CD8-positive, alpha-beta memory T cell (primary cell): ENCODE data around the gene TFB2M. TPM values are rescaled to one million over a fixed set of nuclear protein-coding genes. Genes with fewer than 3 reads are reported as not detected.

Source experiments
- CTCF ChIA-PET: fragments of 350-600 bp; sonication (Branson Sonifier 250); formaldehyde crosslinking; loops from one replicate; lab custom pipeline; 2021; ENCODE audit warnings: antibody characterized with exemption; lab: Charles Lee
- POLR2A ChIA-PET: fragments of 350-600 bp; sonication (Branson Sonifier 250); formaldehyde crosslinking; loops from one replicate; lab custom pipeline; 2021; ENCODE audit warnings: antibody characterized with exemption; lab: Charles Lee
- DNase-seq, 5 donors: peaks; one replicate each; pipeline versions ENCODE4 v3.0.0 to v3.0.0-alpha.2; 2020 to 2022; ENCODE audit warnings: mixed read lengths in 1 of 5
- H3K27ac ChIP-seq: one replicate; pipeline ENCODE4 v1.7.0; 2013; ENCODE audit warnings: low read depth, mild to moderate bottlenecking, low read length, moderate library complexity
- H3K27me3 ChIP-seq: 2 replicates; pipeline ENCODE4 v1.7.0; 2013; ENCODE audit warnings: low read length, mild to moderate bottlenecking; ENCODE audit not compliant: insufficient read depth, poor library complexity, severe bottlenecking
- H3K36me3 ChIP-seq: 2 replicates; pipeline ENCODE4 v1.7.0; 2013; ENCODE audit warnings: mild to moderate bottlenecking, low read length, moderate library complexity; ENCODE audit not compliant: insufficient read depth
- H3K4me1 ChIP-seq: 2 replicates; pipeline ENCODE4 v1.7.0; 2013; ENCODE audit warnings: mild to moderate bottlenecking, low read length, moderate library complexity; ENCODE audit not compliant: insufficient read depth
- H3K4me3 ChIP-seq: 2 replicates; pipeline ENCODE4 v1.7.0; 2013; ENCODE audit warnings: mild to moderate bottlenecking, low read length
- H3K9me3 ChIP-seq: 2 replicates; pipeline ENCODE4 v1.7.0; 2013; ENCODE audit warnings: mild to moderate bottlenecking, low read length
- H3K27ac Mint-ChIP-seq, 8 donors: one replicate each; pipeline ENCODE4 v1.8.0; 2020 to 2021; ENCODE audit warnings: mixed read lengths in 8 of 8, mild to moderate bottlenecking in 6 of 8, inconsistent platforms in 3 of 8, moderate library complexity in 3 of 8
- H3K27me3 Mint-ChIP-seq, 2 donors: one replicate each; pipeline ENCODE4 v1.8.0; 2020 to 2021; ENCODE audit warnings: mixed read lengths in 2 of 2, mild to moderate bottlenecking in 1 of 2, moderate library complexity in 1 of 2
- H3K36me3 Mint-ChIP-seq, 3 donors: one replicate each; pipeline ENCODE4 v1.8.0; 2020 to 2021; ENCODE audit warnings: mixed read lengths in 3 of 3, inconsistent platforms in 1 of 3, mild to moderate bottlenecking in 1 of 3
- H3K4me1 Mint-ChIP-seq, 3 donors: one replicate each; pipeline ENCODE4 v1.8.0; 2020 to 2021; ENCODE audit warnings: mixed read lengths in 3 of 3, inconsistent platforms in 1 of 3, mild to moderate bottlenecking in 1 of 3
- H3K4me3 Mint-ChIP-seq, 7 donors: one replicate each; pipeline ENCODE4 v1.8.0; 2020 to 2021; ENCODE audit warnings: mixed read lengths in 7 of 7, mild to moderate bottlenecking in 6 of 7, moderate library complexity in 4 of 7, inconsistent platforms in 2 of 7
- H3K9me3 Mint-ChIP-seq, 5 donors: one replicate each; pipeline ENCODE4 v1.8.0; 2020 to 2022; ENCODE audit warnings: mixed read lengths in 5 of 5, mild to moderate bottlenecking in 3 of 5, moderate library complexity in 2 of 5, inconsistent platforms in 1 of 5
- polyA plus RNA-seq: library from polyadenylated mRNA; unstranded; fragments of 300-500 nt; fragmentation: Illumina TruSeq; gene quantifications from one replicate; pipeline ENCODE4 v1.2.3, GENCODE V29; 2021
- total RNA-seq, 2 experiments: library from RNA; stranded (reverse); gene quantifications; one replicate each; pipeline ENCODE4 v1.2.3, GENCODE V29; 2021

The TFB2M gene
- total and polyA plus RNA-seq, 3 experiments from 2014 or later, result 16.7 to 32.9 (median 31.9) TPM

- H3K27me3 Mint-ChIP-seq, result no peaks in the 10 kb centered on the region
- H3K4me1 ChIP-seq, result no peaks in the 10 kb centered on the region
- no peak overlapping the region for H3K4me3 ChIP-seq
- DNase-seq, result no peak
- ChIA-PET CTCF (interaction anchor here (0.6 to 1.5 kb wide), 2 partner anchors 15 to 203 kb away, joined by 3 to 4 read pairs; partner anchors contain the start of gene SMYD3), POLR2A (no interaction called here)
- H3K27ac Mint-ChIP-seq, result no peak overlapping the region
- no peak overlapping the region for H3K27ac ChIP-seq
- no peaks in the 10 kb centered on the region for H3K36me3 ChIP-seq
- H3K9me3 ChIP-seq, result no peaks in the 10 kb centered on the region
- H3K36me3 Mint-ChIP-seq, result peaks cover 0 to 6% (median 3%) of the 10 kb centered on the region in 3 donors
- H3K27me3 ChIP-seq, result no peaks in the 10 kb centered on the region
- H3K4me3 Mint-ChIP-seq, result no peak overlapping the region
- H3K4me1 Mint-ChIP-seq, result peaks cover 7 to 18% (median 11%) of the 10 kb centered on the region in 3 donors
- no peaks in the 10 kb centered on the region for H3K9me3 Mint-ChIP-seq
These were observed 73.3 kb downstream of the TFB2M start for GRCh38 chr1:246492611-246493245.

- H3K36me3 Mint-ChIP-seq, result peaks cover 0 to 6% (median 3%) of the 10 kb centered on the region in 3 donors
- no peak overlapping the region for H3K4me3 Mint-ChIP-seq
- peaks cover 8 to 21% (median 9%) of the 10 kb centered on the region in 3 donors for H3K4me1 Mint-ChIP-seq
- POLR2A ChIA-PET, result interaction anchor here (0.7 kb wide), 1 partner anchor 189 kb away, joined by 3 read pairs; no protein-coding TSS in a partner anchor
- Histone ChIP-seq H3K4me1 (no peaks in the 10 kb centered on the region), H3K27ac (no peak overlapping the region), H3K27me3 (no peaks in the 10 kb centered on the region), H3K4me3 (no peak overlapping the region), H3K9me3 (no peaks in the 10 kb centered on the region), H3K36me3 (no peaks in the 10 kb centered on the region)
- H3K27ac Mint-ChIP-seq, result no peak overlapping the region
- CTCF ChIA-PET, result interaction anchor here (1.5 kb wide), 1 partner anchor 16 kb away, joined by 4 read pairs; the partner anchor contains the start of gene SMYD3
- H3K27me3 Mint-ChIP-seq, result no peaks in the 10 kb centered on the region
- no peak for DNase-seq
- H3K9me3 Mint-ChIP-seq, result no peaks in the 10 kb centered on the region
These were observed 74.5 kb downstream of the TFB2M start for GRCh38 chr1:246491551-246492053.

Other genes with a start within 250 kb of the TFB2M start
- 10 to 100 TPM; 12.4 to 14.5 TPM for gene SMYD3, start 59.0 kb downstream of the TFB2M start, total RNA-seq
- gene SMYD3, start 59.0 kb downstream of the TFB2M start, polyA plus RNA-seq, result 31.7 TPM
- gene CNST, start 195 bp upstream of the TFB2M start, total RNA-seq, result 10 to 100 TPM; 29.6 to 31.3 TPM
- 39.4 TPM for gene CNST, start 195 bp upstream of the TFB2M start, polyA plus RNA-seq
- gene SCCPDH, start 158.1 kb upstream of the TFB2M start, total RNA-seq, result 10 to 100 TPM; 39.5 to 41.0 TPM
- 20.2 TPM for gene SCCPDH, start 158.1 kb upstream of the TFB2M start, polyA plus RNA-seq